HG02852 (cell line): Measurements from ENCODE around the gene OGDH.
"Not testable (repeated sequence)": the region's sequence is repeated elsewhere in the genome, so short reads cannot be mapped to it uniquely, and the experiment has no call there.

Experiments used
- ATAC-seq: cut with Tn5 transposase; IDR thresholded peaks from one replicate; pipeline ENCODE4 v1.9.1; 2021; ENCODE audit warnings: mild to moderate bottlenecking, moderate library complexity; ENCODE audit not compliant: unreplicated experiment

OGDH gene

DNA sequence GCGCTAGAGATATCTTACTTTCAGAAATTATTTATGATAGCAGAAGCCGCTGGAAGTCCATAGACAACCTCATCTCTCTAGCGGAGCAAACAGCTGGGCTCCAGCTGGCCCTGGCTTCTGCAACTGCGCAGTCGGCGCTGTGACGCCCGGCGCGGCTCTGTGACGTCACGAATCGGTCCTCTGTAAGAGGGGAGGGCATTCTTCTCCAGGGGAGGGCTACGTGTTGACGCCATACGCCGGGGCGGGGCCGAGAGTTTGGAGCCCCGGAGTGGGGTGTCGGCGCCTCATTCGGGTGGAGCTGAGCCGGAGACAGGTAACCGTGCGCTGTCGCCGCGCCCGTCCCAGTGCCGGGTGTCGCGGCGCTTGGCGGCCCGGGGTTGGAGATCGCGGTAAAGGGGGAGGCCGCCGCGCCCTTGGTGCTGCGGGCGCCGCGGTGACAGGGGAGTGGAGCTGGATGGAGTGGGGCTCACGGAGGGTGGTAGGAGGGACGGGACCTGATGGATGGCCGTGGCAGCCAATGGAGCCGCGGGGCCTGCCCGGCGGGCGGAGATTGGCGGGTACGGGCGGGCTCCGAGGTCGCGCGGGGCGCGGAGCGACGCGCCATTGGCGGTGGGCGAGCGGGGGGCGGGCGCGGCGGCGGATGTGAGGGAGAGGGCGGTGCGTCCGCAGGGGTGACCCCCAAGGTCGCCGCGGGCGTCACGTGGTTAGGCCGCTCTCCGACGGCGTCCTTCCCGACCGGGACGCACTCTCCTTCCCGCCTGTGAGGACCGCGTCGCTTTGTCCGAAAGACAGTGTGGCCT is at the start of gene OGDH:
Gene OGDH (plus strand): TSS at position 287 of the 800 bp plus-strand sequence. CDS start 17,717 bp downstream, outside the sequence.
- ATAC-seq: peak; percentile 93

DNA sequence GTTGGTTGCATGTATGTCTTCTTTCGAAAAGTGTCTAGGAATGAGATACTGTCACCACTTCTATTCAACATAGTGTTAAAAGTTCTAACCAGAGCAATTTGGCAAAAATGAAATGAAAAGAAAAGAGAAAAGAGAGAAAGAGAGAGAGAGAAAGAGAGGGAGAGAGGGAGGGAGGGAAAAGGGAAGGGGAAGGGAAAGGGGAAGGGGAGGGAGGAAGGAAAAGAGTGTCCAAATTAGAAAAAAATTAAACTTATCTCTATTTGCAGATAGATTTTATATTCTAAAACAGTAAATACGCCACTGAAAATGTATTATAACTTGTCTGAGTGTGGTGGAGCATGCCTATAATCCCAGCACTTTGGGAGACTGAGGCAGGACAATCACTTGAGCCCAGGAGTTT is 48.9 kb upstream of the OGDH start:
- no peak for ATAC-seq

DNA sequence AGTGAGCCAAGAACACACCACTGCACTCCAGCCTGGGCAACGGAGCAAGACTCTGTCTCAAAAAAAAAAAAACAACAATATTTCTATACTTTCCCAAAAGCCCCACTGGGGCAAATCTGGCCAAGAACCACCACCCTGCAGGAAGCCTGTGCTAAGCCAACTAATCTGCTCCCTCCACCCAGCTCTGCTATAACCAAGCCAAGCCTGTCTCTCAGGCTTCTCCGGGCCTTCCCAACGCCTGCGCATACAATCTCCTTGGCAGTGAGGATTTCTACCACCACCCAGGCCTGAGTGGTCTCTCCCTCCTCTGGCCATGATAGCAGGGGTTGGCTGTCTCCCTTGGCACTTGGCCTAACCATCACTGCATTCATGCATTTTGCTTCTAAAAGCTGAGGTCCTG is 46.9 kb upstream of the OGDH start:
- no peak for ATAC-seq

DNA sequence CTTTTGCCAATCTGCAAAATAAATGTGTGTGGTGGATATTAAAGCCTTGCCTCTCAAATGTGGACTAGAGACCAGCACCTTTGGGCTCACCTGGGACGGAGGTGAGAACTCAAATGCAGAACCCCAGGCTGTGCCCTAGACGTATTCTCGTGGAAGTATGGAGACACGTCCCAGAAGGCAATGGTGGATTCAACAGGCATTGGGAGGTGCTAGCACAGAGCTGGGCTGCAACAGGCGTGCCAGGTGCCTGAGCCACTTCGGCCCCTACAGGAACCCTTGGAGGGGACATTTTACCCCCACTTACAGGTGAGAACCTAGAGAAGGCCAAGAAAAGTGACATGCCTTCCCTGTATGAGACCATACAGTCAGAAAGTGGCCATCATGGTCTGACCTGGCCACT is 44.9 kb upstream of the OGDH start:
- no peak for ATAC-seq

DNA sequence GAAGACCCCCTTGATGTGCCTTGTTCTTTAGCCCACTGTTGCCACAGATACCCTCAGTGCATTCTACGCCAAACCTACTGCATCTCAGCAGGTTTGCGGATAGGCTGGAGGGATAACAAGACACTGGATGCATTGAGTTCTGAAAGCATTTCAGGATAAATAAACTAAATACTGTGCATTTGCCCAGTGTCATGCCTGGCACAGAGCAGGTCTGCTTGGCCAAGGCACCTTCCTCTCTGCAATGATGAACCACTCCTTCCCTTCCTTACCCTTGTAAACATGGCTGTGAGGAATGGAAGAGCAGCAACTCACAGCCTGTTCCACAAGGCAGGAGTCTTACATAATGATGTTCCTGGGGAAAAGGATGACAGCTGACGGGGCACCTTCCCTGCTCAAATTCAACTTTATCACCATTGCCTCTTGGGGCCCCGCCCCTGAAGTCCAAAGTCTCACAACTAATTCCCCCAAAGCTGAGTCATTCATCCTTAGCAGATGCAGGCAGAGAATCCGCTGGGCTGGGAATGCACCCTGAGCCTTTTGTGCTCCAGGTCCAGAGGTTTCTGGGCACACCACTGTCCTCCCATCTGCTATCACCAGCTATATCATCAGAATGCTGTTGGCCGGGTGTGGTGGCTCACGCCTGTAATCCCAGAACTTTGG is 44.3 kb upstream of the OGDH start:
- no peak for ATAC-seq

DNA sequence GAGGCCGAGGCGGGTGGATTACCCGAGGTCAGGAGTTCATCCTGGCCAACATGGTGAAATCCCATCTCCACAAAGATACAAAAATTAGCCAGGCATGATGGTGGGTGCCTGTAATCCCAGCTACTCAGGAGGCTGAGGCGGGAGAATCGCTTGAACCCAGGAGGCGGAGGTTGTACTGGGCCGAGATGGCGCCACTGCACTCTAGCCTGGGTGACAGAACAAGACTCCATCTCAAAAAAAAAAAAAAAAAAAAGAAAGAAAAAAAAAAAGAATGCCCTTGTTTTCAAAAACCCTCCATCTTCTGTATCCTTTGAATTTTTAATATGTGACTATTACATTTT is 43.8 kb upstream of the OGDH start:
- ATAC-seq: not testable (repeated sequence)

DNA sequence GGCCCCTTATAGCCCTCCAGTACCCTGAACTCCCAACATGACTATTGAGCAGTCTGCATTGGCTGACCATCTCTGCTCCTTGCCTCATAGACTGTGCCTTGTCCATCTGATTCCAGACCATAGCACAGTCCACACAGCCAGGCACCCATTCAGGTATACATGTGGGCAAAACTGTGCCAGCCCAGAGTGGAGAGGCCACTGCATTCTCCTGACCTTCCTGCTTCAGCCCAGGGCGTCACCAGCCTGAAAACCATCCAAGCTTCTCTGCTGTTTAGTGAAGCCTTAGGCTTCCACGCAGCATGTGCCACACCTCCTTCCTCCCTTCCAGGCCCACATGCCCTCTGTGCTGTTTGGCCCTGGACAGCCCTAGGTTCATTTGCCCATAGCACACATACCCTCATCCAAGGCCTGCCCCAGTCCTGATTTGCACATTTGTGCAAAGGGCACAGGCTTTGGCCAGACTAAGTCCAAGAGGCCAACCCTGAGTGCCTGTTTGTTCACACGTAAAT is 43.2 kb upstream of the OGDH start:
- no peak for ATAC-seq

DNA sequence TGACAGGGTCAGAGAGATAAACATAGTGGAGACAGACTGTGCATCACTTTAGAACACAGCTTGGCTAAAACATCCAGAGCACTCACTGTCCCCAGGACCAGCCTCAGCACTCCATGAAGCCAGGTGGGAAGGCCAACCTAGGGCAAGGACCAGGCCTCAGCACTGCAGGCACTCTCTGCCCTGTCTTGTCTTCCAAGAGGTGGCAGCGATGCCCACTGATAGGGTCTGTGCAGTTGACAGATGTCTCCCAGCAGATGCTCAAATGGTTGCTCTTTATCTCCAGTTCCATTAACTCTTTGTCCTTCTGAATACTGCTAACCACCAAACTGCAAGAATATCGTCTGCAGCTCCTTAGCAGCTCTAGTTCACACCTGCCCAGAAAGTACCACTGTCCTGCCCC is 41.8 kb upstream of the OGDH start:
- ATAC-seq: no peak

DNA sequence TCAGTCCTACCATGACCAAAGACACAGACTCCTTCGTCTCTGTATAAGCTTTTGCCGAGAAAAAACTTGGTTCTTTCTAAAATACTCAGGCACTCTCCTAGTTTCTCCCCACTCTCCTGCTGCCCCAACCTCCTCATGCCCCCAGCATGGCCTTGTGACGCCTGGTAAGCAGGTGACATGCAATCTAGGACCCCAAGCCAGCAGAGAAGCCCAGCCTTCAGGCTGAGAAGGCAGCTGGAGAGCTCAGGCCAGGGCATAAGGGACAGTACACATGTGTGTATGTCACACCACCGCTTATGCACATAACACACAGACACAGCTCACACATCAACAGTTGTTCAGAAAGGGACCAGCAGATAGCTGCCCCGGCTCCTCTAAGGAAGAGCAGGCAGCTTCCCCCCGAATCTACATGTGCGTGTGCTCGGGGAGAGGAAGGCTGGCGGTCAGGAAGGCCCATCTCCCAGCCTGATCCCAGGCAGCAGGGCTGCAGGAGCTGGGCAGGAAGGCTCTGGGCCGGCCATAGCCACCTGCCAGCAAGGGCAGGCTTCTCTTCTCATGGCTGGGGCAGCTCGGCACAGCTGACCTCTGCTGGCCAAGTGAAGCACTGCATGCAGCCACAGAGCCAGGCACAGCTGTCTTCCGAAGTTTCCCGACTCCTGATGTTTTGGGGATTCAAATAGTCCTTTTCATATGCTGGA is 41.2 kb upstream of the OGDH start:
- ATAC-seq: no peak

DNA sequence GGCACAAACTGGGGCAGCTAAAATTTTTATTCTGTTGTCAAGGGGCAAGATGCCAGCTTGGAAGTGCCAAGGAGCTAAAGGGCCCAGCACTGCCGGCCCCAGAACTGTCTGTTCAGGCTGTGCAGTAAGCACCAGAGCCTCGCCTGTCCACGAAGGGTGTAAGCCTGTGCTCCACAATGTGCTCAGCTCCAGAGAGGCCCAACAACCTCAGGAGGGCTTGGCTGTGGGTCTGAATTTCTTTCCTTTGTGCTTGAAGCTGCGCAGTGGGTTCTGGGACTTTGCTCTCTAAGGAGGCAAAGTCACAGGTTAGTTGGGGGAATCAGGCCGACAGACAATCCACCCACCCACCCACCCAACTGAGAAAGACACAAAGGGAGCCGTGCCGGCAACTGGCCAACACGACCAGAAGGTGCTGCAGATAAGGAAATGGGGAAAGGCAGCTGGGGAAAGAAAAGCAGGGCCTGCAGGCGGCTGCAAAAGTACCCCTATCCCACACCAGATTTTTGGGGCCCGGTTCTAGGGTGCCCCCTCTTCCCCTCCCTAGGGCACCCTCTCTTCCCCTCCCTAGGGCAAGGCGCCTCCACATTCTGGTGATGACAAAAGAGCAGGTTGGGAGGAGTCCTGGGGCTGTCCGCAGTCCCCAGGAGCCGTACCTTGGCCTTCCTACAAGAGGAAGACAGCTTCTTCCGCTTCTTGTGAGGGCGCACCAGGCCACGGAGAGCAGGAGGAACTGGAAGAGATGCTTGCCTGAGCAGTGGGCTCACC is 40.5 kb upstream of the OGDH start:
- no peak for ATAC-seq

DNA sequence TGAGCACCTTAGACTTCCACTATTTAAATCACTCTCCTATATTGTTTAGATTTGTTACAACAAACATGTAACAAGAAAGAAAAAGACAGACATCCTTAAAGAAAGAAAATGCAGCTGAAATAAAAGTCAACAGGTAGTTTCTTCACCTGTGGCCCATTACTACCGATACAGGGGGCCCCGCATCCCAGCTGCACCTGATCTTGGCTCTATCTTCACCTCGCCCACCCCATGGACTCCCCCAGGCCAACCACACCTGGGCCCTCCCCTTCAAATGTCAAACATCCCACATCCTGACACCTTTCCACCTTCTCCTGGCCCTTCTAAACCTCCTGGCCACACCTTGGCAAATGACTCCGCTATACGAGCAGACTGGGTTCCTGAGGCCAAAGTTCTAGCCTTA is 39.7 kb upstream of the OGDH start:
- no peak for ATAC-seq

DNA sequence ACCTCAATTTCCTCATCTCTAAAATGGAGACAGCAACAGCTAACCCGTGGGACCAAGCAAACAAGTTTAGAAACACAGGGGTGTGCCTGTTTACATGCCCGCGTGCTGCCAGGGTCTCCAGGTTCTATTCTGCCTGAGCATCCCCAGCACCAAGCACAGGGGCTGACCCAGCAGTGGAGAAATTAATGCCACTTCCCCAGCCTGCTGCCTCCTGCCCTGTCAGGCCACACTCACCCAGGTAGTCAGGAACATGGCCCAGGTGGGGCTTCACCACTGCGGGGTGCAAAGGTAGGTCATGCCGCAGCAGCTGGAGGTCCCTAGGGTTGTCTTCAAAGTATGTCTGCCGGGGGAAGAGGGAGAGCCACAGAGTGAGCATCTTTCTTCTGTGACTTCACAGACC is 38.5 kb upstream of the OGDH start:
- ATAC-seq: no peak

DNA sequence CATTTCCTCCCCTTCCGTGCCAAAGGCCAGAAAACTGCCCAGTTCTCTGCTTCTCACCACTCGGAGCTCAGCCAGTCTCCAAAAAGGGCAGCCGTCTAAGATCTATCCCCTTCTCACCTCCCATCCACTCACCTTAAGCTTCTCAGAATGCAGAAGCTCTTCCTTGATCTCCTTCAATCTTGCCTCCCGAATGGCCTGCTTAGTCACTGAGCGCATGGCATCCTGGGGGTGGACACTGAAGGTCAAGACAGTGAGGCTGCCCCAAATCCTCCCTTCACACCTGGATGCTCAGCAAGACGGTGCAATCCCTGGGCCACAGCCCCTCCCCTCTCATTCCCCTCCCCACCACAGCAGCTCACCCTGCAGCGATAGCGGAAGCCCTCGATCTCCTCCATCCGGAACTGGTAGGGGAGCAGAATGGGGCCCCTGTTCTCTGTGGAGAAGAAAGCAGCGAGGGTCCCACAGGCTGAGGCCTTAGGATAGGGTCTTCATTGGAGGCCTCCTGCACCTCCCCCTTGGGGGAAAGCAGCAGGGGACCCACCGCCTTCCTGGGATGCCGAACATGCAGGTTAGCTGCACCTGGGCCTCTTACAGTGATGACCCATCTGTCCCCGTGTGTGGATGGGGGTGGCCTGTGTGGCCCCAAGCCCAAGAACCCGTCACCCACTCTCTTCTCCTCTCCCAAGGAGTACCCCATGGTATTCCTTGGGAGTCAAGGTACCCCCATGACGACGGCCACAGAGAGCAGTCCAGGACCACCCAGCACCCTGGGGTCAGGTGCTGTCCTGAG is 37.5 kb upstream of the OGDH start:
- no peak for ATAC-seq

DNA sequence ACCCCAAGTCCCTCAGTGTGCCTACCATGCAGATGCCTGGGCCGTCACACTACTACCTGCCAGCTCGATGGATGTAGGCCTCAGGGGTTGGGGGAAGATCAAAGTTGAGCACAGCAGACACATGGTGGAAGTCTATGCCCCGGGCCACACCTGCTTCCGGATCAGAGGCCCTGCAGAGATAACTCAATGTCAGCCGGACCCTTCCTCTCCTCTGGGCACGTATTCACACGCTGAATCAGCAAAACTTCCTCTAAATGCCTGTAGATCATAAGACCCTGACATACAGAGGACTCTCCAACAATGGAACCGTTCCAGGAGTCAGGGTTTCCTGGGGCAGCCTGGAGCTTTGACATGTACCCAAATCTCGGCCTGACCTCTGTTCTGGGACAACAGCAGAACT is 36.5 kb upstream of the OGDH start:
- ATAC-seq: no peak

DNA sequence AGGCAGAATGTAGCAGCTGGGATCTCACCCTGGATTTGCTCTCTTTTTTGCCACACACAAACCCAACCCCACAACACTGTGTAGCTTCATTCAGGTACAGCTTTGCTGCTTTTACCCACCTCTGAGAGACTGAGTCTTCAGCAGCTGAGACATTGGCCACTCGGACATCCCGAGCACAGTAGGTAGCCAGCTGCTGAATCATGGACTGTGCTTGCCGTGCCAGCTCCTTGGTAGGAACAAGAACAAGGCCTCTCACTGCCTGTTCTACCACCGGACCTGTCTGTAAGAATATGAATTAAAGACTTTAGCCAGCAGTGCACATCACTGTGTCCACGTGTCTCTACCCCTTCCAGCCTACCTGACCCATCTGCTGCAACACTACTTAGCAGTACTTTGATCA is 33.7 kb upstream of the OGDH start:
- no peak for ATAC-seq

DNA sequence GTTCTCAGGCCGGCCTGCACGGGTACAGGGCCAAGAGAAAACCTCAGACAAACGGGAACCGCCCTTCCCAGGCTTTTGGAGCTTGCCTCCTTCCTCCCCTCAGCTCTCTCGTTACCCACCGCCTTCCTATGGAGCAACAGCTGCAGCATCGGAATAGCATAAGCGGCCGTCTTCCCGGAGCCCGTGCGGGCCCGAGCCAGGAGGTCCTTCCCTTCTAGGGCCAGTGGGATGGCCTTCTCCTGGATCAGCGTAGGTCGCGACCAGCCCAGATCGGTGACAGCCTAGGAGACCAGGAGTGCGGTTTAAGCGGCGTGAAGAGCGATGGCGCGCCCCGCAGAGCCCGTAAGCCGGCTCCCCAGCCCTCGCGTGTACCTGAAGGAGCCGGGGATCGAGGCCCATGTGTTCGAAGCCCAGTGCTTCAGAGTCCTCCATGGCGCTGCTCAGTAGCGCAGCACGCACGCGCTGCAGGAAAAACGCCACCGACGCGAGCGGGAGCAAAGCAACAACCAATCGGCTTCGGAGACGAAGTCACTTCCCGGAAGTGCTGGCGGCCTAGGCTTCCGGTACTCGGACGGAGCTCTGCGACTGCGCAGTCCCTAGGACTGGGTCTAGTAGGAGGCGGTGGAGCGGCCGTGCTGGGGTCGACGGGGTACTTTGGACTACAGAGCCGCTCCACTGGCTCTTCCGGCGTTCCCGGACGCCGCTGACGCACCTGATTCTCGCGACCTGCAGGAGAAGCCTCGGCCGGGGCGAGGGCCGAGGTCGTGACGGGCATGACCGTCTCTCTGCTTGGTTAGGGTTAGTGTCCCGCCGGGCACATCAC is 32.8 kb upstream of the OGDH start, which contains the start of gene DDX56:
Gene DDX56 (minus strand): TSS at position 445 of the 823 bp plus-strand sequence. CDS start 13 bp downstream, at position 432.
- ATAC-seq: peak; percentile 91

DNA sequence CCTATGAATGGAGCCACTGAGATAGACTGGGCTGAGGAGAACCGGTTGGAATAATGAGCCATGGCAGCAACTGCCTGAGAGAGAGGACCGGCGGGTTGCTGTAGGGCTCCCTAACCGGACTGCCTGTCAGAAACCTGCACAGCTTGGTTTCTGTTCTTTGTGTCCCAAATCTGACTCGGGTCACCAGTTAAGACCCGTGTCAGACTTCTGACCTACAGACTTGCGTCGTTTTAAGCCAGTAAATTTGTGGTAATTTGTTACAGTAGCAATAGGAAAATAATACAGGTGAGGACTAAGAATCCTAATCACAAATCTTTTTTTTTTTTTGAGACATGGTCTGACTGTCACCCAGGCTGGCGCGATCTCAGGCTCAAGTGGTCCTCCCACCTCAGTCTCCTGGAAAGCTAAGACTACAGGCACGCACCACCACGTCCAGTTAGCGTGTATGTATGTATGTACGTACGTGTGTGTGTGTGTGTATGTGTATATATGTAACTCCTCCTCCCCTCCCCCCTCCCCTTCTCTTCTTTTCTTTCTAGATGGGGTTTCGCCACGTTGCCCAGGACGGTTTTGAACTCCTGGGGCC is 32.0 kb upstream of the OGDH start:
- ATAC-seq: no peak

DNA sequence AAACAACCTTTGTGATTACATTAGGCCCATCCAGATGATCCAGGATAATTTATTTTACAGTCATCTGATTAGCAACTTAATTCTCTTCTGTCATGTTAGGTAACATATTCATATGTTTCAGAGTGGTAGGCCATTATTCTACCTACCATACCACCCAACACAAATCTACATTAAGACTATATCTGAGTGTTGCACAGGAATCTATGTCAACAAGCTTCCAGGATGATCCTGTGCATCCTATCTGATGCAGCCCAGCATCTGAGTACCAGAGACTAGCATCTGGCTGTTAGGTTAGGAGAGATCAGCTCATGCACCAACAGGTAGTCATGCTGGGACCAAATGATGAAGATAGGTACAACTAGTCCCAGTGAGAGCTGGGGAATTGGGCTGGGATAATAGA is 31.4 kb upstream of the OGDH start:
- ATAC-seq: no peak

DNA sequence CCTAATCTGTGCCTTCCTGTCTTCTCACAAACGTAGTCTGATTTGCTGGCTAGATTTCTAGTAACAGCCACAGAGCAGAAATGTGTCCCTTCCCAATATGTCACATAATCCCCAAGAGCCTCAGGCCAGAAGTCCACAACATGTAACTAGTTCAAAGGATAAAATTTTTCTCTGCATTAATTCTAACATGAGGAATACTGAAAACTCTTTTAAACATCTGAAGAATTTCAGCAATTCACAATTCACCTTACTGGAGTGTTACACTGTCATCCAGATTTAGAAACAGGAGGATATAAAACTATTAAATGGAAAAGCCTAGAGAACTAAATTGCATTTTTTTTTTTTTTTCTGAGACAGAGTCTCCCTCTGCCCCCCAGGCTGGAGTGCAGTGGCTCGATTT is 30.2 kb upstream of the OGDH start:
- no peak for ATAC-seq
